DMS 273 treated with DMSO at 0.1 percent for 48 hours (cell line): ENCODE data around the gene ANKRD55.
"Not testable (repeated sequence)": the region's sequence is repeated elsewhere in the genome, so short reads cannot be mapped to it uniquely, and the experiment has no call there.

Experiments used
- DNase-seq: peaks from one replicate; lab custom pipeline; 2025; lab: John Stamatoyannopoulos, UW

The ANKRD55 gene

DNA sequence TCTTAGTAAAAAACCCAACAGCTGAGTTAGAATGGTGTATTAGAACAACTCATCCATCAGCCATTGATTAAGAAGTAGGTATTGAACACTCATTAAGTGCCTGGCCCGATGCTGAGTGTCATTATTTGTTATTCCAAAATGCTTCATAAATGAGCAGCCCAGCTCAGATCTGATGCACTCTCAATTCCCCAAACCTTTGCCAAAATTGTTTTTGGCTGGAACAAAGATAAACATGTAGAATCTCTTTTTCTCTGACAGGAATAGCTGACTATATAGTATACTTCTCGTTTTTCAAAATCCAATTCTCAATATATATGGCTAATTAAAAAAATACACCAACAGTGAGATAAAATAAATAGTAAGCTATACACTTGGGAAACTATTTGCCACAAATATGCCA is 20.0 kb upstream of the ANKRD55 start:
- DNase-seq = no peak

DNA sequence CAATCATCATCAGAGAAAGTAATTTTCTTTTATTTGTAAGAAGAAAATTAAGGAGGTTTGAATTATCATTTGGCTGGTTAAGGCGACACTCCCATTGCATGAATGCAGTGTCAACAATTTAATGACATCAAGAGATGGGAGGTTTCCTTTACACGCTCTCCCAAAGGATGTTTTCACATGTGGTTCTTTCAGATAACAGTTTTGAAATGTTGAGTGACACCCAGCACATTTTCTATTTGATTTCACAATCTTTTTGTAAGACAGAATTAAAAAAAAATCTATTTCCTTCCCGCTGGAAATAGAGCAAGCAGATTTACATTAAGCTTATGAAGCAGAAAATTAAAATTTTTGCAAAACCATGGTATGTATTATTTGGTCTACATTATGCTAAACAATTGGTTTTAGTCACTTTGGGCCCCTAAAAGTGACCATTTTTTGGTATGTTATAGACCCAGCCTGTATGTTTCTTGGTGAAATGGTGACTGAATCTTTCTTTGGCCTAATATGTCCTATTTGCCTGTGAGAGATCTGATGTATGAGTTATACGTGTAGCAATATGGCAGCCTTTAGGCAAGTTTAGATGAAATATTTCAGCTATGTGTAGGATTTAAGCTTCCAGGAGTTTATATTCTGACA is 18.9 kb upstream of the ANKRD55 start:
- no peak for DNase-seq

DNA sequence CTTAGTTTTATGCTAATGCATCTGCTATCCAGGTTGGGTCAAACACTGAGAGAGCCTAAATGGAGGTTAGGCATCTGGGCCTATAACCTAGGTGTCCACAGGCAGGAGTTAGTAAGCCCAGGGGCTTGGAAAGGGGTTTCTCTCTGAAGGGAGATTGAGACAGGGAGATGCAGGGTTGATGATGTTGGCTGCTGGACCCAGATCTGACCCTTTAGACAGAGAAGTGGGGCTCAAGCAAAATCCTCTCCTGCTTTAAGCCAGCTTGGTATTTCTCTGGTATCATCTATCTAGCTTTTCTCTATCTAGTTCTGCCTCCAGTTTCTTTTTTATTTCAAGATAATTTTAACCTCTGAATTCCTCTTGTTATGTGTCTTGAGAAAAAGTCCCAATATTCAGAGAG is 18.3 kb upstream of the ANKRD55 start:
- no peak for DNase-seq

DNA sequence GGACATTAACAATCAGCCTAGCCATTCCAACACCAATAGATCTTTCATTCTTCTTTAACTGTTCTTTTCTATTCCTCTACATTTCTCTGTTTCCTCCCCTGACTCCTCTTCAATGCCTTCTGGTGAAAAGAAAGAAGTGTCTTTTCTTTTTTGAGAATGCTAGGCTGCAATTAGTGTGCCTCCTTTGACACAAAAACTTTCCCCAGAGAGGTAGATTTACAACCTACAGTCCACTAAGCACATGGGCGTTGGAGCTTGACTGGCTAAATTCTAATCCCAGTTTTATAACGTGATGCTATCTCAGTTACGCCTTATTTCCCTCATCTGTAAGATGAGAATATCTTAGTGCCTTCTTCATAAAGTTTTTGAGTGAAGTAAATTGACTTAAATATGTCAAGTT is 16.9 kb upstream of the ANKRD55 start:
- no peak for DNase-seq

DNA sequence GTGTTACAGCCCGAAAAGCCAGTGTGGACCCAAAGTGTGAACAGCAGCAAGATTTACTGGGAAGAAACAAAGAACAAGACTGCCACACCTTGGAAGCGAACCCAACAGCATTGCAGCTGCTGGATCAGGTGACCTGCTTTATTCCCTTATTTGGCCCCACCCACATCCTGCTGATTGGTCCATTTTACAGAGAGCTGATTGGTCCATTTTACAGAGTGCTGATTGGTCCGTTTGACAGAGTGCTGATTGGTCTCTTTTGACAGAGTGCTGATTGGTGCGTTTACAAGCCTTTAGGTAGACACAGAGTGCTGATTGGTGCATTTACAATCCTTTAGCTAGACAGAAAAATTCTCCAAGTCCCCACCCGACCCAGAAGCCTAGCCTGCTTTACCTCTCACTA is 16.0 kb upstream of the ANKRD55 start:
- DNase-seq = not testable (repeated sequence)

DNA sequence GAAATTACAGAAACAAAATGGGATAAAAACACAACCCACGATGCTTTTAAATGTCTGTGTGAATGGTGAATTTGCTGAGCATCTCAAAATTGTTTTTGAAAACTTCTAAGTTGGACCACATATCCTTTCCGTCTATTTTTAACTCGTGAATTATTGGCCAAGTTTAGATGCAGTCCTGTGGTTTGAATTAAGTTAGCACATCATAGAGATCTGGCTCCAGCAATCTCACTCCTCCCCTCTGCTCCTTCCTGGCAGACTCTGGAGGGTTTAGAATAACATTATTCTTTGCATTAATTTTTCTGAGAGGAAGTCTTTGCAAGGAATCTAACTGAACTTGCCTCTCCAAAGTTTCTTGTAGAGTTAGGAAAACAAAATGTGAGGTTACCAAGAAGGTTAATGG is 14.5 kb upstream of the ANKRD55 start:
- DNase-seq = no peak

DNA sequence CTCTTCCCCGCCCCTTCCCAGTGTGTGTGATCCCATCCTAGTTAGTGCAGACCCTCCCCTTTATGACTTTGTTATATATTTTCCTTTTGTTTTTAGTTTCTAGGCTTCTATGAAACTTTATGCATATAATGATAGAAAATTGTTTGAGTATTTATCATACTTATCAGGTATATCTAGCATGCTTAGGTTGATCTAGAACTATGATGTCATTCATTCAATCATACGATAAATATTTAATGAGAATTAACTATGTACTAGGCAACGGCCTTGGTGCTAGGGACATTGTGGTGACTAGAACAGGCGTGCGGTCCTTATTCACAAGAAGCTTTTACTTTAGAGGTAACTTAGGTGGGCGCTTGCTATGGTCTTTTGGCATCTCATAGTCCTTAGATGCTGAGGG is 13.6 kb upstream of the ANKRD55 start:
- DNase-seq = no peak

DNA sequence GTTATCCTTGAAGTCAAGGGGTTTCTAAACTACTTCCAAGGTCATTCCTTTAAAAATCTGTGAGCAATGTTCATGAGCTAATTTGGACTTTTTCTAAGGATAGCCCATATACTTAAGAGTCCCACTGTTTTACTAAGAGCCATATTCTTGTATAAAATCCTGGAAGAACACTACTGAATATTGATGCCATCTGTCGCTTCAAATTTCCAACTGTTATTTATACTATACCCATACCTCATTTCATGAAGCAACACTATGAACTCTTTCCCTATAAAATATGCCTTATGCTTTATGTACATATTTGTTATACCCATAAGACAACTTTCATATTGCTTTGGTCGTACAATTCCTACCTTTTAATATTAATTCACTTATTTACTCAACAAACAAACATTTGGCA is 12.4 kb upstream of the ANKRD55 start:
- no peak for DNase-seq

DNA sequence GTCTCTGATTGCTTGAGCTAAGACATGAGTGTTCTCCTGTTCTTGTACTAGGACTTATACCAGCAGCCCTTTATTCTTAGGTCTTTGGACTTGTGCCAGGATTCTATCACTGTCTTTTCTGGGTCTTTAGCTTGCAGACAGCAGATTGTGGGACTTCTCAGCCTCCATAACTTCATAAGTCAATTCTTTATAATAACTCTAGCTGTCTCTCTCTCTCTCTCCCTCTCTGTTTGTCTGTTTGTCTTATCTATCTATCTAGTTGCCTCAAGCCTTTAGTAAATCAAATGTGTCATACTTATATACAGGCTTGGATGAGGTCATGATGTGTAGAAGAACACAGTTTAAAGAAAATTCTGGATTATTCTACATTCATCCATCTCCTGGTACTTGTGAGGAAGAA is 11.5 kb upstream of the ANKRD55 start:
- no peak for DNase-seq

DNA sequence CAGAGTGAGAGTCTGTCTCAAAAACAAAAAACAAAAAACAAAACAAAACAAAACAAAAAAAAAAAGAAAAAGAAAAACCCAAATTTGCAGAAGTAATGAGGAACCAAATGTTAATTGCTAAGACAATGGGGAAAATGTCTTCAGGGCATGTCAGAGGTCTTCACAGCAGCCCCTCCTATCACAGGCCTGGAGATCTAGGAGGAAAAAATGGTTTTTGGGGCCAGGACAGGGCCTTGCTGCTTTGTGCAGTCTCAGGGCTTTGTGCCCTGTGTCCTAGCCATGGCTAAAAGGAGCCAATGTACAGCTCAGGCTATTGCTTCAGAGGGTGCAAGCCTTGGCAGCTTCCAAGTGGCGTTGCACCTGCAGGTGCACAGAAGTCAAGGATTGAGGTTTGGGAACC is 9.1 kb upstream of the ANKRD55 start:
- DNase-seq = not testable (repeated sequence)

DNA sequence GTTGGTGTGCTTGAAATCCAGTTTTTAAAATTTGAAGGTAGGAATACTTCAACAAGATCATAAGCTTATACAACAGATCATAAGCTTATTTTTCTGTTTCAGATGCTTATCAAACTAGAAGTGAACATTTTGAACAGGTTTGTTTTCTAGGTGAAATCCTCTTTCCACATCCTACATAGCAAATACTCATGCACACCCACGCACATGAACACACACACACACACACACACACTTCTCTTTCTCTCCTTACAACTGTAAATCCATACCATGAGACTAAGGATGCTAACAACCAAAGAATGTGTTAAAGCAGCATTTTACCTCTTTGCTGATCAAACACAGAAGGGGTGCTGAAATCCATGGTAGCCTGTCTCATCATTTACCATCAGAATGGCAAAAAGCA is 592 bp downstream of the ANKRD55 start:
- no peak for DNase-seq

DNA sequence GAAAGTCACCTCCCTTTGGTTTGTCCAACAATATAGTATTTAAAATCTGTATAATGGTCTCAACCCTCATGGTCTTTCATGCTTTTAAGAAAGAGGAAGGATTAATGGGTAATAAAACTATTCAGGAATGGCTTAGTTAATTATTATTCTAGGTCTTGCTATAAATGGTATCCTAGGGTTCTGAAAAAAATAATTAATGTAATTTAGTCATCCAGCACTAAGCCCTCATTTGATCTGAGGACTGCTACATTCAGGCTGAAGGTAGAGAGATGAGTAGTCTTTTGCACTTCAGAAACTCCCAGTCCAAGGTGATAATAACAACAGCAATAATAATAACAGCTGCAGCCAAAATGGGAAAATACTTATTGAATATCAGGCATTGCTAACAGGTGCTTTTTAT is 2.6 kb downstream of the ANKRD55 start:
- no peak for DNase-seq

DNA sequence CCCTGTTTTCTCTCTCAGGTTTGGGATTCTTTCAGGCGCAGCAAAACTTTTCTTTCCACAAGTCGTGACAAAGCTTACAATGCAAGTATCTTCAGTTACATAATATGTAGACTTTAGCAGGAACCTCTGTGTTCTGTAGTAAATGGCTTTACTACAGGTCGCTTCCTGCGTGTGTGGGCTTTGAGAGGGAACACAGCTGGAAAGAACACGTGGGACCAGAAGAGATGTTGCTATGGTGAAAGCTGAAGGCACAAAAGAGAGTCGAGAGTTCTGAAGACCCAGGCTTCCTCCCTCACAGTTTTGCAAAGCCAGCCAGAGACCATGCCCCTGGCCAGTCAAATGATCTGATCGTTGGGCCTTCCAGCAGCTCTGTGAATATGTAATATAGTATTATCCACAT is 4.0 kb downstream of the ANKRD55 start:
- DNase-seq = no peak

DNA sequence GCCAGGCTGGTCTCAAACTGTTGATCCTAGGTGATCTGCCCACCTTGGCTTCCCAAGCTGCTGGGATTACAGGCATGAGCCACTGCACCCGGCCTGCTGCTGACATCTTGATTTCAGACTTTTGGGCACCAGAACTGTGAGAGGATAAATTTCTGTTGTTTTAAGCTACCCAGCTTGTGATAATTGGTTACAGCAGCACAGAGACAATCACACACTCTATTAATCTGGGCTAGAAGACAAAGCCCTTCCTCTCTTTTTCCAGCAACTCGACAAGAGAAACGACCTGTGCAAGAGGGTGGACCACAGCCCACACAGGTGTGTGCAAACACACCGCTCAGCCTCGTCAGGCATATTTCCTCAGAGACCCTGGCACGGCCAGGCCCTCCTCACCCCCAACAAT is 4.5 kb downstream of the ANKRD55 start:
- DNase-seq = no peak

DNA sequence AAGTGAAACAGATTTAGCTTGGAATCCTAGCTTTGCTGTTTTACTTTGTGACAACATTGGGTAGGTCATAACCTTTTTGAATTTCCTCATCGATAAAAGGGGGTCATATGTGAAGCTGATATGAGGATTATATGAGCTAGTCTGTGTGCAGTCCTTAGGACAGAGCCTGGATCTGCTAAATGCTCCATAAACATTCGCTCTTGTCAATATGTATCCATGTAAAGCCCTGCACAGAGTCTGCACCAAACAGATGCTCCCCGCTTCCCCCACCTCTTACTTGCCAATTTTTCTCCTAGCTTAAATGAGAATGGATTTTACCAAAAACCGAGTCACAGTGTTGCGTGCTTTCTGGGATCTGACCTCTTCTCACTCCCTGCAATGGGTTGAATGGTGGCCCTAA is 5.4 kb downstream of the ANKRD55 start:
- no peak for DNase-seq

DNA sequence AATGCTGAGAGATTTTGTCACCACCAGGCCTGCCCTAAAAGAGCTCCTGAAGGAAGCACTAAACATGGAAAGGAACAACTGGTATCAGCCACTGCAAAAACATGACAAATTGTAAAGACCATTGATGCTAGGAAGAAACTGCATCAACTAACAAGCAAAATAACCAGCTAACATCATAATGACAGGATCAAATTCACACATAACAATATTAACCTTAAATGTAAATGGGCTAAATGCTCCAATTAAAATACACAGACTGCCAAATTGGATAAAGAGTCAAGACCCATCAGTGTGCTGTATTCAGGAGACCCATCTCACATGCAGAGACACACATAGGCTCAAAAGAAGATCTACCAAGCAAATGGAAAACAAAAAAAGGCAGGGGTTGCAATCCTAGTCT is 9.8 kb downstream of the ANKRD55 start:
- not testable (repeated sequence) for DNase-seq

DNA sequence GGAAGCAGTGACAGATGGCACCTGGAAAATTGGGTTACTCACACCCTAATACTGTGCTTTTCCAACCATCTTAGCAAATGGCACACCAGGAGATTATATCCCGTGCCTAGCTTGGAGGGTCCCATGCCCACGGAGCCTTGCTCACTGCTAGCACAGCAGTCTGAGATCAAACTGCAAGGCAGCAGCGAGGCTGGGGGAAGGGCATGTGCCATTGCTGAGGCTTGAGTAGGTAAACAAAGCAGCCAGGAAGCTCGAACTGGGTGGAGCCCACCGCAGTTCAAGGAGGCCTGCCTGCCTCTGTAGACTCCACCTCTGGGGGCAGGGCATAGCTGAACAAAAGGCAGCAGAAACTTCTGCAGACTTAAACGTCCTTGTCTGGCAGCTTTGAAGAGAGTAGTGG is 11.5 kb downstream of the ANKRD55 start:
- DNase-seq = not testable (repeated sequence)

DNA sequence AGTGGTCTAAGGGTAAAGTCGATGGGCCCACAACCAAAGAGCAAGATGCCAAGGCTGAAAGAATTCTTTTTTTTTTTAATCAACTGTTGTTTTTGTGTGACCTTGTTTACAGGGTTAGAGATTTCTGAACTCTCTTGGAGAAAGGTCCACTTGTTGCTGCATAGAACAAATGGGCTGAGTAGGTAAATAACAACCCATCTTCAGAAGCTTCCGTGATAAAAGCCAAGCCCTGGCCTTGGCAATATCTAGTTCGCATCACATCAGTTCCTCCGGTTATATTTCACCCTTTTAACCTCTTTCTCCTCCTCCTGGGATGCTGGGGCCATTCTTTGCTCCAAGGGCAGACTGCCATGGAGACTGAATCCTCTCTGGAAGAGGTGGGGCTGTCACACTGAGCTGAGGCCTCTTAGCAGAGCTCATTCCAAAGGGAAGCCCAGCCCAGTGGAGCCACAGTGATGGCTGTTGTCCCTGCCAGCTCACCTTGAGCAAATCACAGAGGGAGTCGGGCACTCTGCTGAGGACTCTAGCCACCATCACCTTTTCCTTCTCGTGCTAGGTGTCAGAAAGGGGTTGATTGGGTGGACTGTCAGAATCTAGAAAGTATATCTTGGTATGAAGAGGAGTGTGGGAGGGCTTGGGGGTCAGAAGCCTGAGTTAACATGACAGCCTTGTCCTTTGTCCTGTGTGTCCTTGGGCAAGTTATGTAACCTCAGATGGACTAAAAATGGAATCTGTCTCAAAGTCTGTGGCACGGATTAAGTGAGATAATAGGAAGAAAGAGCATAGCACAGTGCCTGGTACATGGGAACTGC is 17.9 kb downstream of the ANKRD55 start:
- no peak for DNase-seq

DNA sequence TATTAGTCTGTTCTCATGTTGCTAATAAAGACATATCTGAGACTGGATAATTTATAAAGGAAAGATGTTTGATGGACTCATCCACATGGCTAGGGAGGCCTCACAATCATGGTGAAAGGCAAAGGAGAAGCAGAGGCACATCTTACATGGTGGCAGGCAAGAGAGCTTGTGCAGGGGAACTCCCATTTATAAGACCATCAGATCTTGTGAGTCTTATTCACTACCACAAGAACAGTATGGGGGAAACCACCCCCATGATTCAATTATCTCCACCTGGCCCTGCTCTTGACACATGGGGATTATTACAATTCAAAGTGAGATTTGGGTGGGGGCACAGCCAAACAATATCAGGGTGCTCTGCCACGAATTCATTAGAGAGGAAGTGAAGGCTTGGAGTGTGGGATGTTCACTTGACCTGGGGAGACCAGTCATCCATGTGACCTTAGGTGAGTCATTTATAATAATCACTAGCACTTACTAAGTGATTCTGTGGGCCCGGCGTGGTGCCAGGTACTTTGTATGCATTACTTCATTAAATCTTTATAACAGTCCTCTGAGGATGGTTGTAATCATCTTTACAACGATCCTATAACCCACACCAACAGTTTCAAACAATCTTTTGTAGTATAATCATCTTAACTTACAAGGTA is 19.1 kb downstream of the ANKRD55 start:
- DNase-seq = not testable (repeated sequence)

DNA sequence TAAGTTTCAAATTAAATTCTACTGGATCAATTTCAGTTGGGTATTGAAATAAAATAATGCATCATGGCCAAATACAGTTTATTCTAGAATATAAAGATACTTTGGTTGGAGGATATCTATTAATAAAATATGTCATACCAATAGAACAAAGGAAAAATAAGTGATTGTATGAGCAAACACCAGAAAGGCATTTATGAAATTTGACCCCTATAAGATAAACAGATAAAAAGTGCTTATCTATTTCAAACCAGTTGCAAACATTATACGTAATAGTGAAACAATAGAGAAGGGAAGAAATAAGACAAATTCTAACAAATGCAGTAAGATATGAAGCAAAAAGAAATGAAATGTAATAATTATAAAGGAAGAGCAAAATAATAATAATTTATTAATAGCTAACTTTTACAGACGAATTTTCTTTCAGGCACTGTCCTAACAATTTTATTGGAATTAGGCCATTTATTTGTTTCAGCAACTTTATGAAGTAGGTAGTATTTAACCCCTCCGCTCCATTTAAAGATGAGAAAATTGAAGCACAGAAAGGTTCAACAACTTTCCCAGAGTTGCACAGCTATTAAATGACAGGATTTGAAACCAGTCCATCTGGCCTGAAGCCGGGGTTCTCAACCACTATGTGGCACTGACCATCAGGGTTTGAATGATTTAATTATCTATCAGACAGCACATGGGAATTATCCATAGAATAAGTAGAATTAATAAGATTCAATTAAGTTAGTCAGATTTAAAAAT is 20.8 kb downstream of the ANKRD55 start:
- DNase-seq = no peak

DNA sequence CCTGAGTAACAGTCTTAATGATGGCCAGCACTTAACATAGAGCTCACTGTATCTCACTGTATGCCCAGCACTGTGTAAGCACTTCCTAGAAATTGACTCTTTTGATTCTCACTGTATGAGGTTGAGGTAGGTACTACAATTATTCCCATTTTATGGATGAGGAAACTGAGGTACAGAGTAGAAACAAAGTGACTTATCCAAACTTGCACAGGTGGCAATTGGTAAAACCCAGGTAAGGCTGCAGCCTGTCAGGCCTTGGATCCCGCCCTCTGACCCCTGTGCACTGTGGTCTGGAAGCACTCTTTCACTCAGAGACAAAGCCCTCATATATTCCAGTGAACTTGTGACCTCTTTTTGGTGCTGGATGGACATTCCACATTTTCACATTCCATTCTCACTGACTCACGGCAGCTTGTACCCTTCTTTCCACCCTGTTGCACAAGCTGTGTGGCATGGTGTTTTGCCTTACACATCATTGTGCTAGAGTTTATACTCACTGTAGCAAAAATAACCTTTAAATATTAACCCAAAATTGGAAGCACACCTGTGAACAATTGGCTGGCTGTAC is 21.7 kb downstream of the ANKRD55 start:
- DNase-seq = no peak

DNA sequence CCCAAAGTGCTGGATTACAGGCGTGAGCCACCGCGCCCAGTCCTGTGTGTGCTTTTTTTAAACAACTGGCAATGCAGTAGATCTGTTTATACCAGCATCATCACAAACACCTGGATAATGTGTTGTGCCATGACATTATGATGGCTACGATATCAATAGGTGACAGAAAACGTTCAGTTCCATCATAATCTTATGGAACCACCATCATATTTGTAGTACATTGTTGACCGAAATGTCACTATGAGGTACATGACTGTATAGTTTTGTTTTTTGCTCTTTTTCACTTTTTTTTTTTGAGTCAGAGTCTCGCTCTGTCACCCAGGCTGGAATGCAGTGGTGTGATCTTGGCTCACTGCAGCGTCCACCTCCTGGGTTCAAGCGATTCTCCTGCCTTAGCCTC is 24.4 kb downstream of the ANKRD55 start:
- DNase-seq = no peak
